ENCODE measurements around the gene AAMP. TPM values are rescaled to one million over a fixed set of nuclear protein-coding genes. Genes with fewer than 3 reads are reported as not detected.
A peak's percentile ranks its signal among the peaks of the same experiment; 100 is the strongest.

Gene AAMP
- total RNA-seq, 1 donor from 2014 or later, result 79.2 TPM

- no peak for DNase-seq (ENCODE audit: low spot score, unreplicated experiment)
- H3K4me1 Mint-ChIP-seq (ENCODE audit: low read depth), result peaks cover 30% of the 10 kb centered on the region
These were observed 36.4 kb upstream of the AAMP start for GRCh38 chr2:218306184-218306920.

GRCh38 chr2:218305383-218305782 is 35.4 kb upstream of the AAMP start:
- no peak overlapping the region for H3K27ac Mint-ChIP-seq
- no peak for DNase-seq (ENCODE audit: low spot score, unreplicated experiment)
- TF ChIP-seq, protein P1, sequence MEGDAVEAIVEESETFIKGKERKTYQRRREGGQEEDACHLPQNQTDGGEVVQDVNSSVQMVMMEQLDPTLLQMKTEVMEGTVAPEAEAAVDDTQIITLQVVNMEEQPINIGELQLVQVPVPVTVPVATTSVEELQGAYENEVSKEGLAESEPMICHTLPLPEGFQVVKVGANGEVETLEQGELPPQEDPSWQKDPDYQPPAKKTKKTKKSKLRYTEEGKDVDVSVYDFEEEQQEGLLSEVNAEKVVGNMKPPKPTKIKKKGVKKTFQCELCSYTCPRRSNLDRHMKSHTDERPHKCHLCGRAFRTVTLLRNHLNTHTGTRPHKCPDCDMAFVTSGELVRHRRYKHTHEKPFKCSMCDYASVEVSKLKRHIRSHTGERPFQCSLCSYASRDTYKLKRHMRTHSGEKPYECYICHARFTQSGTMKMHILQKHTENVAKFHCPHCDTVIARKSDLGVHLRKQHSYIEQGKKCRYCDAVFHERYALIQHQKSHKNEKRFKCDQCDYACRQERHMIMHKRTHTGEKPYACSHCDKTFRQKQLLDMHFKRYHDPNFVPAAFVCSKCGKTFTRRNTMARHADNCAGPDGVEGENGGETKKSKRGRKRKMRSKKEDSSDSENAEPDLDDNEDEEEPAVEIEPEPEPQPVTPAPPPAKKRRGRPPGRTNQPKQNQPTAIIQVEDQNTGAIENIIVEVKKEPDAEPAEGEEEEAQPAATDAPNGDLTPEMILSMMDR (IDR thresholded peaks at IDR 0.05; ENCODE audit: unreplicated experiment), result no peak
- no peaks in the 10 kb centered on the region for H3K36me3 Mint-ChIP-seq (ENCODE audit: insufficient read depth)
- no peaks in the 10 kb centered on the region for H3K27me3 Mint-ChIP-seq
- H3K4me1 Mint-ChIP-seq (ENCODE audit: low read depth), result peaks cover 25% of the 10 kb centered on the region
- H3K9me3 Mint-ChIP-seq (ENCODE audit: low read depth), result no peaks in the 10 kb centered on the region
- H3K4me3 Mint-ChIP-seq (ENCODE audit: low read depth), result no peak overlapping the region

More at GRCh38 chr2:218306184-218306920, 36.4 kb upstream of the AAMP start:
- H3K27ac Mint-ChIP-seq, result peak overlapping the region; percentile 49
- H3K9me3 Mint-ChIP-seq (ENCODE audit: low read depth), result no peaks in the 10 kb centered on the region
- H3K27me3 Mint-ChIP-seq, result no peaks in the 10 kb centered on the region
- H3K4me3 Mint-ChIP-seq (ENCODE audit: low read depth), result no peak overlapping the region
- no peaks in the 10 kb centered on the region for H3K36me3 Mint-ChIP-seq (ENCODE audit: insufficient read depth)
- TF ChIP-seq, protein P1 (IDR thresholded peaks at IDR 0.05; ENCODE audit: unreplicated experiment), result no peak

DNA sequence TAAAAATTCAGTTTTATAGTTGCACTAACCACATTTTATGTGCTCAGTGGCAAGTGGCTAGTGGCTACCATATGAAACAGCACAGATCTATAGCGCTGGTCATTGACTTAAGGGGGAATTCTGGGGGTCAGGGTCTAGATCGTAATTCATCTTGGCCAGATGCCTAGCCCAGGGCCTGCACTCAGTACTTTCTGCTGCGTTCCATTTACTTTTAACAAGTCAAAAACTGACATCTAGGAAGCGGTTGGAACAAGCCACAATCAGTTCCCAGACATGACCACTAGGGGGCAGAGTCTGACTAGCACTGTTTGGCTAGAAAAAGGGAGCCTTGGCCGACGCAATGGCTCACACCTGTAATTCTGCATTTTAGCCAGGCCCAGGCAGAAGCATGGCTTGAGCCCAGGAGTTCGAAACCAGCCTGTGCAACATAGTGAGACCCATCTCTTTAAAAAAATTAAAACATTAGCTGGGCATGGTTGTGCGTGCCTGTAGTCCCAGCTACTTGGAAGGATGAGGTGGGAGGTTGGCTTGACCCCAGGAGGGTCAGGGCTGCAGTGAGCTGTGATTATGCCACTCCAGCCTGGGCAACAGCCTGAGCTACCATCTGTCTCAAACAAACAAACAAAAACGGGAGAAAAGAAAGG is 31.4 kb upstream of the AAMP start:
- Mint-ChIP-seq H3K27me3 (no peaks in the 10 kb centered on the region), H3K9me3 (ENCODE audit: low read depth) (no peaks in the 10 kb centered on the region), H3K27ac (peak overlapping the region; percentile 82), H3K4me1 (ENCODE audit: low read depth) (peaks cover 28% of the 10 kb centered on the region), H3K36me3 (ENCODE audit: insufficient read depth) (no peaks in the 10 kb centered on the region), H3K4me3 (ENCODE audit: low read depth) (no peak overlapping the region)
- peak; percentile 87 for DNase-seq (ENCODE audit: low spot score, unreplicated experiment)
- TF ChIP-seq, protein P1 (IDR thresholded peaks at IDR 0.05; ENCODE audit: unreplicated experiment), result peak; percentile 95

DNA sequence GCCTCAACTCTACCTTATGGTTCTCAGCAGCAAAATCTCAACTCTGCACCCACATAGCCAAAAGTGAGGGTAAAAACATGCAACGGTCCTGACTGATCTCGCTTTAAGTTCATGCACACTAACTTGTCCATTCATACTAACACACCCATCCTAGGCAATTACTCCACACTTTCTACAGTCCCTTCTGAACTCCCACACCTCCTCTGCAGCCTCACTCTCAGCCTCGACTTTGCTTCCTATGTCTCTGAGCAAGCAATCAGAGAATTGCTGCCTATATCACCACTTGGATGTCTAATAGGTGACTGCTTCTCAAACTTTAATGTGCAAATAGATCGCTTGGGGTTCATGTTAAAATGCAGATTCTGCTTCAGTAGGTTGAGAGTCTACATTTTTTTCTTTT is 30.2 kb upstream of the AAMP start:
- no peaks in the 10 kb centered on the region for H3K27me3 Mint-ChIP-seq
- TF ChIP-seq, protein P1 (IDR thresholded peaks at IDR 0.05; ENCODE audit: unreplicated experiment), result no peak
- peaks cover 30% of the 10 kb centered on the region for H3K4me1 Mint-ChIP-seq (ENCODE audit: low read depth)
- DNase-seq (ENCODE audit: low spot score, unreplicated experiment), result no peak
- H3K27ac Mint-ChIP-seq, result no peak overlapping the region
- H3K4me3 Mint-ChIP-seq (ENCODE audit: low read depth), result no peak overlapping the region
- no peaks in the 10 kb centered on the region for H3K36me3 Mint-ChIP-seq (ENCODE audit: insufficient read depth)
- H3K9me3 Mint-ChIP-seq (ENCODE audit: low read depth), result no peaks in the 10 kb centered on the region

DNA sequence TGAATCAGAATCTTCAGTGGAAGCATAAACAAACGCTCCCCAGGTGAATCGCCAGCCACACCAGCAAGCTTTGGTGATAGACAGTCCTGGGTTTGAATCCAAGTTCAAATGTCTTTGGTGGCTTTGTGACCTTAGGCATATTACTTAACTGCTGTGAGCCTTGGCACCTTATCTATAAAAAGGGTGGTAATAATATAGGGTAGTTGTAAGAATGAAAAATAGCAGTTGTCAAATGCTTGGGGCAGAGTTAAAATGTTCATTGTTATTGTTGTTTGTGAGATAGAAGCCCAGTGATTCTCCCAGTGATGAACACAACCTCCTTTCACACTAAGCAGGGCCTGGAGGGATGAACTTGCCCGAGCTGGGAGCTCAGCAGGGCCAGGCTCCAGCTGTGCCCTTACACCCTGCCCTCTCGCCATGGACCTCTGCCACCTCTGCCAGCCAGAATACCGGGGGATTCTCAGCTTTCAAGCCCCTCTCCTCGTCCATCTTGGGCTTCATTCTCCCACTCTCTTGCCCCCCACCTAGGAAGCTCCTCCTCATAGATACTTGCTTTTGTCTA is 28.5 kb upstream of the AAMP start:
- Mint-ChIP-seq H3K9me3 (ENCODE audit: low read depth) (no peaks in the 10 kb centered on the region), H3K4me3 (ENCODE audit: low read depth) (no peak overlapping the region), H3K27me3 (no peaks in the 10 kb centered on the region), H3K36me3 (ENCODE audit: insufficient read depth) (no peaks in the 10 kb centered on the region), H3K4me1 (ENCODE audit: low read depth) (peaks cover 46% of the 10 kb centered on the region), H3K27ac (peak overlapping the region; percentile 21)
- TF ChIP-seq, protein P1 (IDR thresholded peaks at IDR 0.05; ENCODE audit: unreplicated experiment), result no peak
- DNase-seq (ENCODE audit: low spot score, unreplicated experiment), result no peak

All from progenitor cell of endocrine pancreas (in vitro differentiated cells).